Activated naive CD4-positive, alpha-beta T cell treated with anti-CD3 and anti-CD28 coated beads, Interleukin-2, amount 50 U/mL, for 24 hours (primary cell): ENCODE data around the gene NLK.
A peak's percentile ranks its signal among the peaks of the same experiment; 100 is the strongest.
"Not testable (repeated sequence)": the region's sequence is repeated elsewhere in the genome, so short reads cannot be mapped to it uniquely, and the experiment has no call there.

ENCODE experiments used
- H3K27ac Mint-ChIP-seq: one replicate; pipeline ENCODE4 v1.8.0; 2021; ENCODE audit warnings: mild to moderate bottlenecking, mixed read lengths
- H3K27me3 Mint-ChIP-seq: one replicate; pipeline ENCODE4 v1.8.0; 2021; ENCODE audit warnings: mixed read lengths
- H3K36me3 Mint-ChIP-seq: one replicate; pipeline ENCODE4 v1.8.0; 2021; ENCODE audit warnings: mixed read lengths
- H3K4me1 Mint-ChIP-seq: one replicate; pipeline ENCODE4 v1.8.0; 2021; ENCODE audit warnings: mixed read lengths
- H3K4me3 Mint-ChIP-seq: one replicate; pipeline ENCODE4 v1.8.0; 2021; ENCODE audit warnings: mild to moderate bottlenecking, mixed read lengths
- H3K9me3 Mint-ChIP-seq: one replicate; pipeline ENCODE4 v1.8.0; 2021; ENCODE audit warnings: mixed read lengths

NLK gene

GRCh38 chr17:28169621-28170349 is 127.3 kb downstream of the NLK start:
- H3K27ac Mint-ChIP-seq, result no peak overlapping the region
- H3K4me1 Mint-ChIP-seq, result peaks cover 24% of the 10 kb centered on the region
- H3K9me3 Mint-ChIP-seq, result no peaks in the 10 kb centered on the region
- H3K27me3 Mint-ChIP-seq, result no peaks in the 10 kb centered on the region
- no peak overlapping the region for H3K4me3 Mint-ChIP-seq
- H3K36me3 Mint-ChIP-seq, result peaks cover 17% of the 10 kb centered on the region

- Mint-ChIP-seq H3K27me3 (no peaks in the 10 kb centered on the region), H3K27ac (no peak overlapping the region), H3K4me1 (peaks cover 25% of the 10 kb centered on the region), H3K4me3 (no peak overlapping the region), H3K36me3 (peaks cover 14% of the 10 kb centered on the region), H3K9me3 (no peaks in the 10 kb centered on the region)
Observed at GRCh38 chr17:28170771-28171170, 128.3 kb downstream of the NLK start.

- Mint-ChIP-seq H3K4me1 (peaks cover 25% of the 10 kb centered on the region), H3K27ac (no peak overlapping the region), H3K36me3 (peaks cover 12% of the 10 kb centered on the region)
Observed at GRCh38 chr17:28173031-28173561, 130.6 kb downstream of the NLK start.

DNA sequence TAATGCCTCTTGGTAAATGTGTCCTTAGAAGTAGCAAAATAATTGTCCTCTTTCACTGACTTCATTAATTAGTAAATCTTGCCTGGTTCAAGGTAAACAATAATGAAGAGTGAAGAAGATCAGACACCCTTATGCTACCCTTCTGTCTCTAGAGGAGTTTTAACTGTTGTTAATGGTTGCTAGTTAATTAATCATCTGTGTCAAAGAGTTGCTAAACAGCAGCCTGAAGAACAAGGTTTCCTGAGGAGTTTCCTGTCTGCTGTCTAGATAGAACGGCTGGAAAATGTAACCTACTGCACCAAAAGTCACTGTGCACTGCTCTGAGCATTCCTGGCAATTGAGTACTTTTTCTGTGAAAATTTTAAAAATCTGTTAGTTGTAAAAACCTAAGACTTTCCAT is 131.3 kb downstream of the NLK start:
- Mint-ChIP-seq H3K4me1 (peaks cover 25% of the 10 kb centered on the region), H3K27ac (no peak overlapping the region), H3K36me3 (peaks cover 9% of the 10 kb centered on the region), H3K27me3 (no peaks in the 10 kb centered on the region), H3K9me3 (no peaks in the 10 kb centered on the region), H3K4me3 (no peak overlapping the region)

More at GRCh38 chr17:28173031-28173561, 130.6 kb downstream of the NLK start:
- Mint-ChIP-seq H3K9me3 (no peaks in the 10 kb centered on the region), H3K27me3 (no peaks in the 10 kb centered on the region), H3K4me3 (no peak overlapping the region)

- H3K27me3 Mint-ChIP-seq, result no peaks in the 10 kb centered on the region
- peak overlapping the region; percentile 8 for H3K4me3 Mint-ChIP-seq
- no peaks in the 10 kb centered on the region for H3K9me3 Mint-ChIP-seq
- H3K4me1 Mint-ChIP-seq, result peaks cover 25% of the 10 kb centered on the region
- no peak overlapping the region for H3K27ac Mint-ChIP-seq
- peaks cover 9% of the 10 kb centered on the region for H3K36me3 Mint-ChIP-seq
Observed at GRCh38 chr17:28174352-28175046, 132.0 kb downstream of the NLK start.

GRCh38 chr17:28177351-28177750 is 134.9 kb downstream of the NLK start:
- H3K4me1 Mint-ChIP-seq, result peaks cover 23% of the 10 kb centered on the region
- no peak overlapping the region for H3K27ac Mint-ChIP-seq
- no peaks in the 10 kb centered on the region for H3K27me3 Mint-ChIP-seq
- peaks cover 7% of the 10 kb centered on the region for H3K36me3 Mint-ChIP-seq
- no peak overlapping the region for H3K4me3 Mint-ChIP-seq
- H3K9me3 Mint-ChIP-seq, result no peaks in the 10 kb centered on the region

GRCh38 chr17:28178800-28179199 is 136.3 kb downstream of the NLK start:
- Mint-ChIP-seq H3K27me3 (no peaks in the 10 kb centered on the region), H3K4me3 (no peak overlapping the region), H3K4me1 (peaks cover 11% of the 10 kb centered on the region), H3K9me3 (no peaks in the 10 kb centered on the region), H3K27ac (no peak overlapping the region), H3K36me3 (peaks cover 6% of the 10 kb centered on the region)

- no peak overlapping the region for H3K4me3 Mint-ChIP-seq
Observed at GRCh38 chr17:28180449-28180848, 138.0 kb downstream of the NLK start.

DNA sequence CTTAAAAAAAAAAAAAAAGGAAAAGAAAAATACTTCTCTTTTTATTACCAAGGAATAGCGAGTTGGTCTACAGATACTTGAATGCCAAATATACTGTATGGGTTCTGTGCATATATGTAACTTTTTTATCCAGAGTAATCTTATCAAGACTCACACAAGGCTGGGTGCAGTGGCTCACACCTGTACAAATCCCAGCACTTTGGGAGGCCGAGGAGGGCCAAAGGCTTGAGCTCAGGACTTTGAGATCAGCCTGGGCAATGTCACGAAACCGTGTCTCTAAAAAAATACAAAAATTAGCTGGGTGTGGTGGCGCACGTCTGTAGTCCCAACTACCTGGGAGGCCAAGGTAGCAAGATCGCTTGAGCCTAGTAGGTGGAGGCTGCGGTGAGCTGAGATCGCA is 139.1 kb downstream of the NLK start:
- Mint-ChIP-seq H3K27ac (no peak overlapping the region), H3K4me1 (no peaks in the 10 kb centered on the region), H3K27me3 (no peaks in the 10 kb centered on the region), H3K9me3 (peaks cover 3% of the 10 kb centered on the region), H3K4me3 (no peak overlapping the region), H3K36me3 (peaks cover 21% of the 10 kb centered on the region)

More at GRCh38 chr17:28180449-28180848, 138.0 kb downstream of the NLK start:
- H3K9me3 Mint-ChIP-seq, result no peaks in the 10 kb centered on the region
- peaks cover 9% of the 10 kb centered on the region for H3K36me3 Mint-ChIP-seq
- H3K27ac Mint-ChIP-seq, result no peak overlapping the region
- H3K27me3 Mint-ChIP-seq, result no peaks in the 10 kb centered on the region
- no peaks in the 10 kb centered on the region for H3K4me1 Mint-ChIP-seq

GRCh38 chr17:28182559-28182958 is 140.1 kb downstream of the NLK start:
- H3K9me3 Mint-ChIP-seq, result peaks cover 3% of the 10 kb centered on the region
- no peak overlapping the region for H3K4me3 Mint-ChIP-seq
- H3K27me3 Mint-ChIP-seq, result no peaks in the 10 kb centered on the region
- peaks cover 22% of the 10 kb centered on the region for H3K36me3 Mint-ChIP-seq
- H3K27ac Mint-ChIP-seq, result no peak overlapping the region
- no peaks in the 10 kb centered on the region for H3K4me1 Mint-ChIP-seq

DNA sequence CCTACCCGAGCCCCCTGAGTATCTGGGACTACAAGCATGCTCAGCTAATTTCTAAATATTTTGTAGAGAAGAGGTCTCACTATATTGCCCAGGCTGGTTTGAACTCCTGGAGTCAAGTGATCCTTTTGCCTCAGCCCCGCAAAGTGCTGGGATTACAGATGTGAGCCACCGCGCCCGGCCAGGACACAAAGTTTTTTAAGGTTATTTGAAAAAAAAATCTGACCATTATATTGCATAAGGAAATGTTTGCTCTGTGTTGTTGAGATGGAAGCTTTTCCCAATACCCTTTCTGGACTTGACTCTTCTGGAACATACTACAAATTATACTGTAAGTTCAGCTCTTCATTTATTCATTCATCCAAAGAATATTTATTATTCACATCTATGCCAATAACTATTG is 143.2 kb downstream of the NLK start:
- H3K9me3 Mint-ChIP-seq, result peaks cover 3% of the 10 kb centered on the region
- no peak overlapping the region for H3K4me3 Mint-ChIP-seq
- H3K36me3 Mint-ChIP-seq, result peaks cover 17% of the 10 kb centered on the region
- no peak overlapping the region for H3K27ac Mint-ChIP-seq
- H3K27me3 Mint-ChIP-seq, result no peaks in the 10 kb centered on the region
- H3K4me1 Mint-ChIP-seq, result no peaks in the 10 kb centered on the region

- not testable (repeated sequence) for H3K9me3 Mint-ChIP-seq, H3K4me3 Mint-ChIP-seq, H3K27me3 Mint-ChIP-seq, H3K4me1 Mint-ChIP-seq, H3K27ac Mint-ChIP-seq
- peaks cover 17% of the 10 kb centered on the region for H3K36me3 Mint-ChIP-seq
Observed at GRCh38 chr17:28186472-28186871, 144.0 kb downstream of the NLK start.

- Mint-ChIP-seq H3K27me3 (no peaks in the 10 kb centered on the region), H3K4me1 (no peaks in the 10 kb centered on the region), H3K27ac (no peak overlapping the region), H3K36me3 (peaks cover 18% of the 10 kb centered on the region), H3K4me3 (no peak overlapping the region), H3K9me3 (peaks cover 3% of the 10 kb centered on the region)
Observed at GRCh38 chr17:28187931-28188330, 145.5 kb downstream of the NLK start.

DNA sequence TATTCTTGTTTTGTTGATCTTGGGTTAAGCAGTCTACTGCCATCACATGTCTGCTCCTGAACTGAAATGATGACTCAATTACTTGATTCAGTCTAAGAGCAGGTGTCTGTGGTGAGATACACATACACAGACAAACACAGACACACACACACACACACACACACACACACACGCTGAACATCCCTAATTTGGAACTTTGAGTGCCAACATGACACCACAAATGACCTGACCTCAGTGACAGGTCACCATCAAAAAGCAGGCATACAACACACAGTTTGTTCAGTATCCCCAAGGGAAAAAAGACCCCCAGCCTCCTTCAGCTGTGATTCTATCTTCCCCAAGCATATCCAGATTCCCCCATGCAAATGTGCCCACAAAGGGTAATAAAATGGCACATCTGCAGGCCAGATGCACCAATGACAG is 146.4 kb downstream of the NLK start:
- peaks cover 18% of the 10 kb centered on the region for H3K36me3 Mint-ChIP-seq
- no peaks in the 10 kb centered on the region for H3K27me3 Mint-ChIP-seq
- H3K9me3 Mint-ChIP-seq, result peaks cover 3% of the 10 kb centered on the region
- H3K4me1 Mint-ChIP-seq, result no peaks in the 10 kb centered on the region
- H3K27ac Mint-ChIP-seq, result no peak overlapping the region
- no peak overlapping the region for H3K4me3 Mint-ChIP-seq

DNA sequence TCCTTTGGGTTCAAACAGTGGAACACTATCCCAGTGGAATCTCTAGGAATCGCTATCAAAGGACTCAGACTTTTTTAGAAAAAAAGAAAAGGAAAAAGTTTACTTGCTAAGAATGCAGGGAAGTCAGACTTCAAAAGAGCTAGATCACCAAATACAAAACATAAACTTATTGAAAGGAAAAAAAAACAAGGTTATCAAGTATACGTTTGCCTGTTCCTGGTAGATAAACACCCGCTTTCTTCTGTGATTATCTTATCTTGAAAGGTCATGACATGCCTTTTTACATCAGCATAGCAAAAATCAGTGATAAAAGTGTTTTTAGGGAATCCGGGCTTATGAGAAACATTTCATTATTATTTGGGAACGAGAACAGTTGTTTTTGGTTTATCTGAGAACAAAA is 147.2 kb downstream of the NLK start:
- Mint-ChIP-seq H3K9me3 (peaks cover 3% of the 10 kb centered on the region), H3K36me3 (peaks cover 18% of the 10 kb centered on the region), H3K27me3 (no peaks in the 10 kb centered on the region), H3K27ac (no peak overlapping the region), H3K4me3 (no peak overlapping the region), H3K4me1 (no peaks in the 10 kb centered on the region)

DNA sequence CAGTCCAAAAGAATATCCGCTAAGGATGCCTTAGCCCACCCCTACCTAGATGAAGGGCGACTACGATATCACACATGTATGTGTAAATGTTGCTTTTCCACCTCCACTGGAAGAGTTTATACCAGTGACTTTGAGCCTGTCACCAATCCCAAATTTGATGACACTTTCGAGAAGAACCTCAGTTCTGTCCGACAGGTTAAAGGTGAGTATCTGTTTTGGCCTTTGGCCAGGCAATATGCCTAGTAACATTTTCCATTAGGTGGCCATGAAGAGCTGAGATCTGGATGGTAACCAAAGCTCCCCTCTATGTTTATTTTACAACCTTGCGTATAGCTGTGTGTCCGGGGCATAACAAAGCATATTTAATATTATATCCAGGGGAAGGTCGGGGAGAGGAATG is 148.5 kb downstream of the NLK start:
- Mint-ChIP-seq H3K4me3 (no peak overlapping the region), H3K9me3 (peaks cover under 1% of the 10 kb centered on the region), H3K36me3 (peaks cover 11% of the 10 kb centered on the region), H3K27me3 (no peaks in the 10 kb centered on the region), H3K4me1 (peaks cover 3% of the 10 kb centered on the region), H3K27ac (no peak overlapping the region)
